HG02852 (cell line): ENCODE data around the gene TMEM9.

Experiments
- ATAC-seq: cut with Tn5 transposase; IDR thresholded peaks from one replicate; pipeline ENCODE4 v1.9.1; 2021; ENCODE audit warnings: mild to moderate bottlenecking, moderate library complexity; ENCODE audit not compliant: unreplicated experiment

The TMEM9 gene

GRCh38 chr1:201110616-201111015 is 43.7 kb downstream of the TMEM9 start:
- no peak for ATAC-seq

- no peak for ATAC-seq
Measured at GRCh38 chr1:201110138-201110537, 44.1 kb downstream of the TMEM9 start.

- ATAC-seq, result no peak
Measured at GRCh38 chr1:201109651-201110050, 44.6 kb downstream of the TMEM9 start.

- ATAC-seq, result no peak
Measured at GRCh38 chr1:201108614-201109013, 45.7 kb downstream of the TMEM9 start.

GRCh38 chr1:201105688-201106087 is 48.6 kb downstream of the TMEM9 start:
- no peak for ATAC-seq

- no peak for ATAC-seq
Measured at GRCh38 chr1:201104141-201104540, 50.1 kb downstream of the TMEM9 start.

- ATAC-seq, result no peak
Measured at GRCh38 chr1:201103666-201104065, 50.6 kb downstream of the TMEM9 start.

- no peak for ATAC-seq
Measured at GRCh38 chr1:201100169-201100930, 53.9 kb downstream of the TMEM9 start.

GRCh38 chr1:201098992-201099677 is 55.1 kb downstream of the TMEM9 start:
- no peak for ATAC-seq

- no peak for ATAC-seq
Measured at GRCh38 chr1:201096977-201097856, 57.1 kb downstream of the TMEM9 start.

GRCh38 chr1:201096041-201096461 is 58.2 kb downstream of the TMEM9 start:
- no peak for ATAC-seq

- no peak for ATAC-seq
Measured at GRCh38 chr1:201095581-201095980, 58.7 kb downstream of the TMEM9 start.

GRCh38 chr1:201094832-201095231 is 59.4 kb downstream of the TMEM9 start:
- no peak for ATAC-seq

- ATAC-seq, result no peak
Measured at GRCh38 chr1:201093962-201094361, 60.3 kb downstream of the TMEM9 start.

GRCh38 chr1:201093561-201093960 is 60.7 kb downstream of the TMEM9 start:
- ATAC-seq, result no peak

GRCh38 chr1:201092738-201093137 is 61.5 kb downstream of the TMEM9 start:
- no peak for ATAC-seq

- ATAC-seq, result no peak
Measured at GRCh38 chr1:201091256-201091655, 63.0 kb downstream of the TMEM9 start.

GRCh38 chr1:201090541-201090940 is 63.7 kb downstream of the TMEM9 start:
- ATAC-seq, result no peak

GRCh38 chr1:201089596-201089995 is 64.7 kb downstream of the TMEM9 start:
- ATAC-seq, result no peak

- ATAC-seq, result no peak
Measured at GRCh38 chr1:201088901-201089525, 65.3 kb downstream of the TMEM9 start.

- ATAC-seq, result no peak
Measured at GRCh38 chr1:201088395-201088794, 65.9 kb downstream of the TMEM9 start.
